NCI-H2196 treated with DMSO at 0.1 percent for 48 hours (cell line): Measurements from ENCODE around the gene NOXA1.

Experiments
- DNase-seq: peaks from one replicate; lab custom pipeline; 2025; ENCODE audit not compliant: unreplicated experiment; lab: John Stamatoyannopoulos, UW

The NOXA1 gene

GRCh38 chr9:137387891-137388560 is 35.2 kb upstream of the NOXA1 start:
- no peak for DNase-seq

GRCh38 chr9:137388589-137389427 is 34.4 kb upstream of the NOXA1 start:
- no peak for DNase-seq

- no peak for DNase-seq
Observed at GRCh38 chr9:137389428-137389746, 33.8 kb upstream of the NOXA1 start.

GRCh38 chr9:137390553-137391410 is 32.4 kb upstream of the NOXA1 start:
- no peak for DNase-seq

GRCh38 chr9:137391411-137391754 is 31.8 kb upstream of the NOXA1 start:
- no peak for DNase-seq

- DNase-seq = no peak
Observed at GRCh38 chr9:137392232-137393007, 30.8 kb upstream of the NOXA1 start.

- no peak for DNase-seq
Observed at GRCh38 chr9:137393176-137394150, 29.7 kb upstream of the NOXA1 start.

- no peak for DNase-seq
Observed at GRCh38 chr9:137394866-137395665, 28.1 kb upstream of the NOXA1 start.

GRCh38 chr9:137395666-137396010 is 27.6 kb upstream of the NOXA1 start:
- DNase-seq = no peak

- DNase-seq = no peak
Observed at GRCh38 chr9:137396227-137396626, 27.0 kb upstream of the NOXA1 start.

GRCh38 chr9:137396634-137397367 is 26.4 kb upstream of the NOXA1 start:
- no peak for DNase-seq

GRCh38 chr9:137397675-137398423 is 25.3 kb upstream of the NOXA1 start:
- no peak for DNase-seq

GRCh38 chr9:137398561-137399468 is 24.4 kb upstream of the NOXA1 start:
- no peak for DNase-seq

GRCh38 chr9:137402746-137403145 is 20.4 kb upstream of the NOXA1 start:
- no peak for DNase-seq

GRCh38 chr9:137403269-137403668 is 19.9 kb upstream of the NOXA1 start:
- DNase-seq = no peak

GRCh38 chr9:137404961-137405567 is 18.1 kb upstream of the NOXA1 start:
- DNase-seq = no peak
